ENCODE measurements around the gene SMC3. TPM values are rescaled to one million over a fixed set of nuclear protein-coding genes. Genes with fewer than 3 reads are reported as not detected.

Gene SMC3
- total and polyA plus RNA-seq, 4 donors, result 7.2 to 26.4 (median 18.1) TPM

GRCh38 chr10:110553905-110554304, 13.6 kb upstream of the SMC3 start:
- Histone ChIP-seq H3K9ac (ENCODE audit: low read depth in 1 of 2, low read length in 2 of 2) (no peak overlapping the region), H3K36me3 (ENCODE audit: control insufficient read depth in 4 of 4, insufficient read depth in 3 of 4, low read depth in 1 of 4, low read length in 3 of 4) (no peaks in the 10 kb centered on the region), H3K4me1 (ENCODE audit: control insufficient read depth in 4 of 4, insufficient read depth in 4 of 4, low read length in 3 of 4) (no peaks in the 10 kb centered on the region), H3K4me3 (ENCODE audit: low read depth in 1 of 3, low read length in 3 of 3) (no peak overlapping the region), H3K27me3 (ENCODE audit: control insufficient read depth in 4 of 4, insufficient read depth in 4 of 4, low read length in 3 of 4) (no peaks in the 10 kb centered on the region), H3K9me3 (ENCODE audit: control insufficient read depth in 4 of 4, low read length in 3 of 4) (no peaks in the 10 kb centered on the region), H3K27ac (ENCODE audit: low read depth in 1 of 2, low read length in 2 of 2) (no peak overlapping the region)
- 48% methylated on average over 2 of the region's 2 CpGs for WGBS
- TF ChIP-seq REST (IDR thresholded peaks at IDR 0.05) (no peak), RAD21 (IDR thresholded peaks at IDR 0.05) (no peak), GABPA (IDR thresholded peaks at IDR 0.05 in 1 of 2, conservative IDR thresholded peaks at IDR 0.05 in 1 of 2) (no peak), FOXA2 (IDR thresholded peaks at IDR 0.05) (no peak), HNF4G (IDR thresholded peaks at IDR 0.05) (no peak), TAF1 (conservative IDR thresholded peaks at IDR 0.05) (no peak), ATF3 (IDR thresholded peaks at IDR 0.05) (no peak)
- TF ChIP-seq, protein P1, sequence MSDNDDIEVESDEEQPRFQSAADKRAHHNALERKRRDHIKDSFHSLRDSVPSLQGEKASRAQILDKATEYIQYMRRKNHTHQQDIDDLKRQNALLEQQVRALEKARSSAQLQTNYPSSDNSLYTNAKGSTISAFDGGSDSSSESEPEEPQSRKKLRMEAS (IDR thresholded peaks at IDR 0.05), result no peak
- TF ChIP-seq, protein P2, sequence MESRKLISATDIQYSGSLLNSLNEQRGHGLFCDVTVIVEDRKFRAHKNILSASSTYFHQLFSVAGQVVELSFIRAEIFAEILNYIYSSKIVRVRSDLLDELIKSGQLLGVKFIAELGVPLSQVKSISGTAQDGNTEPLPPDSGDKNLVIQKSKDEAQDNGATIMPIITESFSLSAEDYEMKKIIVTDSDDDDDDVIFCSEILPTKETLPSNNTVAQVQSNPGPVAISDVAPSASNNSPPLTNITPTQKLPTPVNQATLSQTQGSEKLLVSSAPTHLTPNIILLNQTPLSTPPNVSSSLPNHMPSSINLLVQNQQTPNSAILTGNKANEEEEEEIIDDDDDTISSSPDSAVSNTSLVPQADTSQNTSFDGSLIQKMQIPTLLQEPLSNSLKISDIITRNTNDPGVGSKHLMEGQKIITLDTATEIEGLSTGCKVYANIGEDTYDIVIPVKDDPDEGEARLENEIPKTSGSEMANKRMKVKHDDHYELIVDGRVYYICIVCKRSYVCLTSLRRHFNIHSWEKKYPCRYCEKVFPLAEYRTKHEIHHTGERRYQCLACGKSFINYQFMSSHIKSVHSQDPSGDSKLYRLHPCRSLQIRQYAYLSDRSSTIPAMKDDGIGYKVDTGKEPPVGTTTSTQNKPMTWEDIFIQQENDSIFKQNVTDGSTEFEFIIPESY (IDR thresholded peaks at IDR 0.05), result no peak
- DNase-seq (ENCODE audit: low spot score), result no peak

DNA sequence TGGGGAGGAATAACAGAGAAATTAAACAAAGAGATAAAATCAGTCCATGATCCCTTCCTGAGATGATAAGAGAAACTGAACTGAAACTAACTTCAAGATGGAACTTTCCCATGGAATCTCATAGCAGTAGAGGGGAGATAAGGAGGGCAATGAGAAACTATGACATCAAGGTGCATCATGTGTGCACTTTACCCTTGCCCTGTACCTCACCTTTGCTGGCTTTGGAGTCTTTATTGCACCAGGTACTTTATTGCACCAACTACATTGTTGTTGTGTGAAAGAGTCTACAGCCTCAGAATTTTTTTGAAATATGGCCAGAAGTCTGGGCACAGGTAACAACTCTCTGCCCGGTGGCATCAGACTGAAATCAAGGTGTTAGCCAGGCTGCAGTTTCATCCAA, 11.2 kb upstream of the SMC3 start:
- H3K4me1 ChIP-seq (ENCODE audit: control insufficient read depth in 4 of 4, insufficient read depth in 4 of 4, low read length in 3 of 4), result no peaks in the 10 kb centered on the region
- no peak for DNase-seq (ENCODE audit: low spot score)
- TF ChIP-seq ATF3 (IDR thresholded peaks at IDR 0.05) (no peak), JUND (IDR thresholded peaks at IDR 0.05) (no peak), SP1 (IDR thresholded peaks at IDR 0.05) (no peak), RAD21 (IDR thresholded peaks at IDR 0.05) (no peak), YY1 (IDR thresholded peaks at IDR 0.05) (no peak)
- TF ChIP-seq, protein P1 (IDR thresholded peaks at IDR 0.05), result no peak
- no peak overlapping the region for H3K27ac ChIP-seq (ENCODE audit: low read depth in 1 of 2, low read length in 2 of 2)
- H3K9me3 ChIP-seq (ENCODE audit: control insufficient read depth in 4 of 4, low read length in 3 of 4), result no peaks in the 10 kb centered on the region
- WGBS, result 86% methylated on average over 1 of the region's 1 CpG
- no peaks in the 10 kb centered on the region for H3K36me3 ChIP-seq (ENCODE audit: control insufficient read depth in 4 of 4, insufficient read depth in 3 of 4, low read depth in 1 of 4, low read length in 3 of 4)
- no peak overlapping the region for H3K4me3 ChIP-seq (ENCODE audit: low read depth in 1 of 3, low read length in 3 of 3)
- H3K27me3 ChIP-seq (ENCODE audit: control insufficient read depth in 4 of 4, insufficient read depth in 4 of 4, low read length in 3 of 4), result no peaks in the 10 kb centered on the region
- no peak overlapping the region for H3K9ac ChIP-seq (ENCODE audit: low read depth in 1 of 2, low read length in 2 of 2)
